ENCODE measurements around the gene NECTIN4. TPM values are rescaled to one million over a fixed set of nuclear protein-coding genes. Genes with fewer than 3 reads are reported as not detected.

NECTIN4 gene
- polyA plus RNA-seq, 1 of the 3 experiments (the other 2 are of a cell fraction) = 0.59 TPM

- Histone ChIP-seq H3K27ac (ENCODE audit: low read depth in 2 of 2, low read length in 1 of 2) (no peak overlapping the region), H3K79me2 (ENCODE audit: insufficient read depth) (no peaks in the 10 kb centered on the region), H3K9ac (no peak overlapping the region), H3K9me2 (no peaks in the 10 kb centered on the region), H4K20me1 (ENCODE audit: insufficient read depth) (no peaks in the 10 kb centered on the region), H3K36me3 (replicated peaks in 1 of 2; ENCODE audit: control insufficient read depth in 1 of 2, insufficient read depth in 2 of 2, low read length in 1 of 2) (no peaks in the 10 kb centered on the region), H3K4me3 (ENCODE audit: low read depth in 2 of 2, low read length in 1 of 2) (no peak overlapping the region), H3K9me3 (no peaks in the 10 kb centered on the region), H2AFZ (ENCODE audit: low read depth) (no peak overlapping the region), H3K27me3 (ENCODE audit: insufficient read depth) (no peaks in the 10 kb centered on the region), H3K4me1 (ENCODE audit: control insufficient read depth in 1 of 2, insufficient read depth in 2 of 2, low read depth in 1 of 2, low read length in 1 of 2) (no peaks in the 10 kb centered on the region), H3F3A (replicated peaks; ENCODE audit: insufficient read depth) (no peaks in the 10 kb centered on the region), H3K4me2 (no peak overlapping the region)
- WGBS (ENCODE audit: low lambda C conversion rate) = 79% methylated on average over 4 of the region's 9 CpGs
- CTCF ChIA-PET = interaction anchor here (1.5 to 22.7 kb wide), 2 partner anchors 8 to 19 kb away, joined by 3 to 198 read pairs; partner anchors contain the start of genes ARHGAP30 and KLHDC9
- POLR2A ChIA-PET = no interaction called here
- no peak for DNase-seq
- TF ChIP-seq CHD2 (IDR thresholded peaks at IDR 0.05; ENCODE audit: low read length, partially characterized antibody) (no peak), NRF1 (IDR thresholded peaks at IDR 0.05; ENCODE audit: low read depth, low read length) (no peak), MAX (IDR thresholded peaks at IDR 0.05; ENCODE audit: low read depth) (no peak), TCF12 (IDR thresholded peaks at IDR 0.05) (no peak), NFIC (IDR thresholded peaks at IDR 0.05; ENCODE audit: borderline replicate concordance) (no peak), USF2 (IDR thresholded peaks at IDR 0.05; ENCODE audit: borderline replicate concordance, low read depth, low read length) (no peak), POLR2AphosphoS5 (IDR thresholded peaks at IDR 0.05; ENCODE audit: low read depth, low read length) (no peak), RCOR1 (IDR thresholded peaks at IDR 0.05; ENCODE audit: low read length) (no peak), REST (IDR thresholded peaks at IDR 0.05; ENCODE audit: low read depth, low read length) (no peak), PBX3 (IDR thresholded peaks at IDR 0.05) (no peak), EP300 (IDR thresholded peaks at IDR 0.05; ENCODE audit: borderline replicate concordance in 1 of 2, low read depth in 1 of 2, low read length in 1 of 2) (no peak), IRF3 (IDR thresholded peaks at IDR 0.05; ENCODE audit: low read depth, low read length) (no peak), MEF2A (IDR thresholded peaks at IDR 0.05; ENCODE audit: borderline replicate concordance, low read depth) (no peak), EZH2phosphoT487 (IDR thresholded peaks at IDR 0.05; ENCODE audit: borderline replicate concordance, low read depth) (no peak), FOSL2 (IDR thresholded peaks at IDR 0.05; ENCODE audit: borderline replicate concordance, low read depth) (no peak), SMC3 (IDR thresholded peaks at IDR 0.05; ENCODE audit: low read depth, low read length) (no peak), SIN3A (IDR thresholded peaks at IDR 0.05; ENCODE audit: borderline replicate concordance, low read depth, low read length) (no peak), JUND (IDR thresholded peaks at IDR 0.05) (no peak), GATA2 (CRISPR knock-in tag; IDR thresholded peaks at IDR 0.05) (no peak), TAF1 (IDR thresholded peaks at IDR 0.05; ENCODE audit: borderline replicate concordance, low read depth, low read length) (no peak)
Observed at GRCh38 chr1:161077426-161077825, 11.9 kb downstream of the NECTIN4 start.

All from SK-N-SH (cell line).